Measurements from ENCODE around the gene C2orf92. TPM values are rescaled to one million over a fixed set of nuclear protein-coding genes. Genes with fewer than 3 reads are reported as not detected.
"Not testable (repeated sequence)": the region's sequence is repeated elsewhere in the genome, so short reads cannot be mapped to it uniquely, and the experiment has no call there.

The C2orf92 gene
- total RNA-seq, 1 donor: 5.1 TPM

DNA sequence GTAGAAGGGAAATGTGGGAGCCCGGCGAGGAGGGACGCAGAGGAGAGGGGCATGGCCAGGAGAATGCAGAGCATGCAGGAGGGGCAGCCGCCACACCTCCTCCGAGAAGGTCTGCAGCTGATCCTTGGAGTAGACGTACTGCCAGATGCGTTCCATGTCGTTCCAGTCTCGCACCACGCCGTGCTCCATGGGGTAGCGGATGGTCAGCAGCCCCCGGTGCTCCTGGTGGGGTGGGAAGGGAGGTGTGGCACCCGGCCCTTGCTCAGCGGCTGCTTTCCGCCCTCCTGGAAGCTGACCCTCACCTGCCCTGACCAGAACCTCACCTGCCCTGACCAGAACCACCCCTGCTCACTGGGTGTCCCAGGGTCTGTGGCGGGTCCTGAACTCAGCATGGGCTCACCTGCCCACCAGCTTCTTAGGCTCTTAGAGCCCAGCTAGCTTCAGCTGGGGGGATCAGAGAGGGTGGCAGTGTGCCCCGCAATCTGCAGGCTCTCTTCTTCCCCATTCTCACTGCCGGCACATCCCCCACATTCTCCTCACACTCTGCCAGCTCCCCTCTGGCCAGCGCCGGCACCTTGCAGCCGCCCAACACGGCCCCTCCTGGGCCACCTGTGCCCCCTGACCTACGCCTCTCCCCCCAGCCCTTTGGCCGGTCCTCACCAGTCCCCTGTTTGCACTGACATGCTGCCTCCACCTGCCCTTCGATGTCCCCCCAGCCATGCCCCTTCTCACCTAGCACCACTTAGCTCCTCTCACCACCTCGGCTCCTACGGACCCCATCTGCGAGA, 10.1 kb upstream of the C2orf92 start:
- no peak for DNase-seq (ENCODE audit: low read depth in 2 of 3, low spot score in 2 of 3)

DNA sequence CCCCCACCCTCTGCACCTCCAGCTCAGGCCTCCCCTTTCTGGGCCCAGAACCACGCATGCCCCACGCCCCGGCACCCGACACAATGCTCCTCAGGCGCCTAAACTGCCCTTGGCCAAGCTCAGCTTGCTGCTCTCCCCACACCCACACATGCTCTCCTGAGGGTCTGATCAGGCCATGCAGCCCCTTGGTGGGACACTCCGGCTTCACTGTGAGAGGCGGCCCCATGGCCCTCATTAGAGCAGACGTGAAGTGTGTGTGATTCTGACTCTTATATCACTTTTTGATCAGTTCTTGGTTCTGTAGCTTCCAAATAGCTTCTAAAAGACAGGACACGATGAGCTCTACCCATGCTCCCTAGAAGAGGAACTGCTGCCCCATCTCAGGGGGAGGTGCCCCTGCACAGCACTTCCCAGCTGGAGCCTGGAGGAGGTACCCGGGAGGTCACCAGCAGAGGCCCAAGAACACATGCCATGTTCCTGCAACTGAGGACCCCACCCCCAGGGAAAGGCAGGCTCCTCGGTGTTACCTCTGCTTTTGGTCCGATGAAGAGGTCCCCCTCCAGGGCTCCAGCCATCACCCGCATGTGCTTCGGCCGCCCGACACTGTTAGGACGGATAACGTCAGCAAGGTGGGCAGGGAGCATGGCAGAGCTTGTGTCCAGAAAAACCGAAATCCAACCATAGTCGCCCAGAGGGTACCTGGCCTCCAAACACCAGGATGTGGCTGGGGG, 9.3 kb upstream of the C2orf92 start:
- DNase-seq (ENCODE audit: low read depth in 2 of 3, low spot score in 2 of 3): no peak

DNA sequence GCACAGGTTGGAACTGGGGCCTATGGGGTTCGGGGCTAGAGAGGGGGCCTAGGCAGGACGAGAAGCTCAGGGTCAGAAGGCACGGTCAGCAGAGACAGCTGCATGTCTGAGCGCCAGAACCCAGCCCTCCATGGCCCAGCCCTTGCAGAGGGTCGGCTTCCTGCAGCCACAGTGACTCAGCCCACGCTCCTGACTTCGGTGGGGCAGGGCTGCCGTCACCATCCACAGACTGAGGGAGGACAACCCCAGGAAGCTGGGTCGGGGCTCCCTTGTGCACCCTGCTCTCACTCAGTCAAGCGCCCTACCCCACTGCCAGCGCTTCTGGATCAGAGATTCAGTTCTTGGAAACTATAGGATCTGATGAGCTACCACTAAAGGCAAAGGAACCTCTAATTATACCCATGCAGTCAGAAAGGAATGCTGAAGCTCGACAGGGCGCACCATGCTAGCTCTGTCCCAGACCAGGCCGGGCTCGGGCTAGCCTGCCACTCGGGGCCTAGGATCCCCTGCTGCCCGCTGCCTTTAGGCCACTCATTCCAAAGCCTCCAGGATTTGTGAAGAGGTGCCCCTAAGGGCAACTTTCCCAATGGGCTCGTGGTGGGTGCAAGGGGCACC, 8.6 kb upstream of the C2orf92 start:
- no peak for DNase-seq (ENCODE audit: low read depth in 2 of 3, low spot score in 2 of 3)

DNA sequence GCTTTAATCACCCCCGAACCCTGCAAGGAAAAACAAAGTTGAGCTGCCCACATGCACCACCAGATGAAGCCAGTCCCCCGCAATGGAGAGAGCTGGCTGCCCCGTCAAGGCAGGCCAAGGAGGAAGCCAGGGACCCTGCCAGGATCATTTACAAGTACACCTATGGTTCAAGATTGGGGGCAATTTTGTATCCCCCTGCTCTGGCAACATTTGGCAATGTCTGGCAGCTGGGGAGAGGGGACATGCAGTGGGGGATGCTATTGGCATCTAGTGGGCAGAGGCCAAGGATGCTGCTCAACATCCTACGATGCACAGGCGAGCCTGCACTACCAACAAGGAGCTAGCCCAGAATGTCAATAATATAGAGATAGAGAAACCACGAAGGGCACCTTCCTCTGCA, 7.6 kb upstream of the C2orf92 start:
- DNase-seq (ENCODE audit: low read depth in 2 of 3, low spot score in 2 of 3): no peak

GRCh38 chr2:97662386-97662894, 7.1 kb upstream of the C2orf92 start:
- peak in 1 of 3 donors; percentile 24 for DNase-seq (ENCODE audit: low read depth in 2 of 3, low spot score in 2 of 3)

DNA sequence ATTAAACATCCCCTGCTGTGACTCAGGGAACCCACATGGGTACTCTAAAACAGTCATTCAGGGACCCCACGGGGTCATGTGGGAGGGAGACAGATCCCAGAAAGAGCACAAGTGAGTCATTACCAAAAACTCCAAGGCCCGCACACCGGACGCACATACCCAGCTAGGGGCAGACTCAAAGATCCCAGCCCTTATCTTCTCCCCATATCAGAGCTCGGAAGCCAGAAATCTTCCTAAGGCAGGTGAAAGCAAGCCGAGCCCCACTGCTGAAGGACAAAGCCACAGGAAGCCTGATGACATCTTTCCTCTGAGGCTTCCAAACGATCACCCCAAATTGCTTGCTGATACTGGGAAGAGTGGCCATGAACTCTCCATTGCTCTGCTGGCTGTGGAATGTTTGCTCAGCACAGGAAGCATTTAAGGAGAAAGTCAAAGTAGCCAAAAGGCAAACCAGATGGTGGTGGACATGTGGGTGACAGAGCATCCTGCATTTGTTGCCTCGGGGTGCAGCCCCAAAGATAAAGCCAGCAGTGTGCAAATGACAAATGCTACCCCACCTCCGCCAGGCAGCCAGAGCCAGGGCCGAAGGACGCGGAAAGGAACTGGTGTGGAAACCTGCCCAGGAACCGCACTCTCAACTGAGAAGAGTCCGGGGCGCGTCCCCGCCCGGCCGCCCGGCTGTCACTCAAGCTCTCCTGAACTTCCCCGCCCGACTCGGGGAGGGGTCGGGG, 6.5 kb upstream of the C2orf92 start:
- peak; percentile 32 to 82 (median 79) for DNase-seq (ENCODE audit: low read depth in 2 of 3, low spot score in 2 of 3)

DNA sequence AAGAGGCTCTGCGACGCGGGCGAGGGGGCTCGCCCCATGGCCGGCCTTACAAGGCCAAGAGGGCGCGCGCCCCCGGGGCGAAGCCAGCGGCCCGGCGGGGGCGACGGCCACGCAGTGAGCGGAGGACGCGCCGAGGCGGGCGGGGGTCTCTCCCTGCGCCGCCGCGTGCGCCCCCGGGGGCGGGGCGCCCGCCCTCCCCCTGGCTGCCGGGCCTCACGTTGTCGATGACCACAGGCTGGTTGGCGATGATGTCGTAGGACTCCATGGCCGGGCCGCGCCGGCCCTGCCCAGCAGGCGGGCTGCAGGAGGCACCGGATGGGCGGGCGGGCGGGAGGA, 5.9 kb upstream of the C2orf92 start:
- DNase-seq (ENCODE audit: low read depth in 2 of 3, low spot score in 2 of 3): no peak

- peak; percentile 92 to 99 (median 98) for DNase-seq (ENCODE audit: low read depth in 2 of 3, low spot score in 2 of 3)
Measured at GRCh38 chr2:97663962-97664635, 5.4 kb upstream of the C2orf92 start, which contains the start of gene ACTR1B. Gene ACTR1B (minus strand): TSS chr2:97664044. CDS start chr2:97663890, 154 bp downstream.

DNA sequence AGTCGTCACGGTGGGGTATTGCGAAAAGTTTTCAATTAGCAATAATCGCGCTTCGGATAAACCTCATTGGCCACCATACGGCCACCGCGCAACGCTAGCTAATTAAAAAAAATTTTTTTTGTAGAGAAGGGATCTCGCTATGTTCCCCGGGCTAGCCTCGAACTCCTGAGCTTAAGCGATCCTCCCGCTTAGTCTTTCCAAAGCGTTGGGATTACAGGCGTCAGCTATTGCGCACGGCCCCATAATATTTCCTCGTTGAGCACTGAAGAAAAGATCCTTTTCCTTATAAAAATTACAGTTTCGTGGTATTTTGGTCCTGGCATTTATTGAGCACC, 4.9 kb upstream of the C2orf92 start:
- no peak for DNase-seq (ENCODE audit: low read depth in 2 of 3, low spot score in 2 of 3)

DNA sequence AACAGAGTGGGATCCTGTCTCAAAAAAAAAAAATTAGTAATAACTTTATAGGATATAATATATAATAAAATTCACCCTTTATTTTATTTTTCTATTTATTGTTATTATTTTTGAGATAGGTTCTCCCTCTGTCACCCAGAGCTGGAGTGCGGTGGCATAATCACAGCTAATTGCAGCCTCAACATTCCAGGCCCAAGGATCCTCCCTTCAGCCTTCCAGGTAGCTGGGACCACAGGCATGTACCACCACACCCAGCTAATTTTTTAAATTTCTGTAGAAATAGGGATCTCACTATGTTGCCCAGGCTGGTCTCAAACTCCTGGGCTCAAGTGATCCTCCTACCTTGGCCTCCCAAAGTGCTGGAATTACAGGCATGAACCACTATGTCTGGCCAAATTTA, 958 bp downstream of the C2orf92 start:
- DNase-seq (ENCODE audit: low read depth in 2 of 3, low spot score in 2 of 3): no peak

DNA sequence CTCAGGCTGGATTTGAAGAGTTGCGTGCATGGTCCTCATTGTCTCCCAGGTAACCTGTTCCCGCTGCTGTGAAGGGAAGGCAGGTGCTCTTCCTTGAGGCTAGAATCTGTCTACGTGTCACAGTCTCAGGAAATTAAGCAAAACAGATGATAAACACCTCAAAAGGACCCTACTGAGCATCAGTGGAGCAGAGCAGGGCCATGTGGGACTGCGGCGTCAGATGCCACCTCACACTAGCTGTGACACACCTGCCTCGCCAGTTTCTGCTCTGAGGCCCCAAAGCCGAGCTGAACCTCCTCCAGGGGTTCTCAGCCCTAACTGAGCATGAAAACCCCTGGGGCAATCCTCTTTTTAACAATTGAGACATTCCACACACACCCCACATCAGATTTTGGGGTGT, 2.0 kb downstream of the C2orf92 start:
- no peak for DNase-seq (ENCODE audit: low read depth in 2 of 3, low spot score in 2 of 3)

DNA sequence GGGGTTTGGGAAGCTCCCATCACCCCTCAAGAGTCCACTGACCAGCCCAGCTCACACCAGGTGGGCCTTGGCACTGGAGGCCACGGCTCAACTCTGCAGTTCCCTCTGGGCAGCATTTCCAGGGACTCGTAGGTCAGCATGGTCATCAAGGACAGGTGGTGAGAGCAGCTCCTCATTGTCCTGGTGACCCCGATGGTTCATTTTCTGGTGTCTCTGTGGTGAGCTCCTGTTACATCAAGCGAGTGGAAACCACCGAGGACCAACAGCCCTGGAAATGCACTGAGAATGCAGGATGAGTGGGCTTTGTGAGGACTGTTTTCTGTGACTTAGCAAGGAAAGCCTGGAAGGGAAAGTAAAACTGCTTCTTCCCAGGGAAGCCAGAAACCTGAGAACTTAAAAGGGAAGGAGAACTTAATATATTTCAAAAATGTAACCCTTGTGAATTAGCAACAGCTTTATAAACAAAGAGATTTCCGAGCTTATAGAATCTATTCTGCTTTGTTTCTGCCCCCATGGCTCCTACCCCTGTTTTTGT, 3.2 kb downstream of the C2orf92 start:
- DNase-seq (ENCODE audit: low read depth in 2 of 3, low spot score in 2 of 3): not testable (repeated sequence)

GRCh38 chr2:97673182-97673914, 3.8 kb downstream of the C2orf92 start:
- peak in 2 of 3 donors; percentile 49 to 71 for DNase-seq (ENCODE audit: low read depth in 2 of 3, low spot score in 2 of 3)

GRCh38 chr2:97673915-97674283, 4.4 kb downstream of the C2orf92 start:
- DNase-seq (ENCODE audit: low read depth in 2 of 3, low spot score in 2 of 3): peak in 2 of 3 donors; percentile 80 to 89

GRCh38 chr2:97675430-97676113, 6.1 kb downstream of the C2orf92 start:
- no peak for DNase-seq (ENCODE audit: low read depth in 2 of 3, low spot score in 2 of 3)

- DNase-seq (ENCODE audit: low read depth in 2 of 3, low spot score in 2 of 3): no peak
Measured at GRCh38 chr2:97676620-97677019, 7.1 kb downstream of the C2orf92 start.

- DNase-seq (ENCODE audit: low read depth in 2 of 3, low spot score in 2 of 3): no peak
Measured at GRCh38 chr2:97677480-97677879, 8.0 kb downstream of the C2orf92 start.

GRCh38 chr2:97678298-97678697, 8.8 kb downstream of the C2orf92 start:
- DNase-seq (ENCODE audit: low read depth in 2 of 3, low spot score in 2 of 3): no peak

DNA sequence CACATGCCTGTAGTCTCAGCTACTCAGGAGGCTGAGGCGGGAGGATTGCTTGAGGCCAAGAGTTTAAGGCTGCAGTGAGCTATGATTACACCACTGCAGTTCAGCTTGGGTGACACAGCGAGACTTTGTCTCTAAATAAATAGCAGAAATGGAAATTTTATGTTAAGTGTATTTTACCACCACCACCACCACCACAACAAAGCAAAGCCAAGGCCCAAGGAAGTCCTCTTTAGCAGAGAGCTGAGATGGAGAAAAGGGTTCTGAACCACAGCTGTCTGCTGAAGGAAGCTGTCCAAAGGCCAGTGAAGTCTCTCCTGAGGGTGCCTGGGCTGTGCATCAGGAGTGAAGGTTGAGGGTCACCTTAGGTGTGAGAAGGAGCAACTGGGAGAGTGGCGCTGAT, 17.7 kb downstream of the C2orf92 start:
- DNase-seq (ENCODE audit: low read depth in 2 of 3, low spot score in 2 of 3): not testable (repeated sequence)

Measured in hematopoietic multipotent progenitor cell (in vitro differentiated cells).